ENCODE measurements around the gene PARN.

PARN gene

DNA sequence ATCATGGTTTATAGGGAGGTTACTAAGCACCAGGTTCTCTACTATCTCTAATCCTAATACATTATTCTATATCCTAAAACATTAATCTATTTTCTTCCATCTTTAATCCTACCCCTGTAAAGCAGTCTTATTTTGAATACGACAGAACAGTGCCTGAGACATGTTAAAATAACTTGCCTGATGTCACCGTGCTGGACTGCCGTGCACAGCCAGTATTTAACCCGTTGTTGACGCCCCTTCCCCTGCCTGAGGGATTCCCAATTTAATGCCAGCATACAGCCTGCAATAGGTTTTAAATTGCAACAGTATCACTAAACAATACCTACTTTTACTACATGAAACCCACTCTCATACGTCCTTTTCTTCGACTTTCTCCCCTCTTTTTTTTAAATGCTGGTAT lies 133.3 kb downstream of the PARN start:
- no peak for DNase-seq

DNA sequence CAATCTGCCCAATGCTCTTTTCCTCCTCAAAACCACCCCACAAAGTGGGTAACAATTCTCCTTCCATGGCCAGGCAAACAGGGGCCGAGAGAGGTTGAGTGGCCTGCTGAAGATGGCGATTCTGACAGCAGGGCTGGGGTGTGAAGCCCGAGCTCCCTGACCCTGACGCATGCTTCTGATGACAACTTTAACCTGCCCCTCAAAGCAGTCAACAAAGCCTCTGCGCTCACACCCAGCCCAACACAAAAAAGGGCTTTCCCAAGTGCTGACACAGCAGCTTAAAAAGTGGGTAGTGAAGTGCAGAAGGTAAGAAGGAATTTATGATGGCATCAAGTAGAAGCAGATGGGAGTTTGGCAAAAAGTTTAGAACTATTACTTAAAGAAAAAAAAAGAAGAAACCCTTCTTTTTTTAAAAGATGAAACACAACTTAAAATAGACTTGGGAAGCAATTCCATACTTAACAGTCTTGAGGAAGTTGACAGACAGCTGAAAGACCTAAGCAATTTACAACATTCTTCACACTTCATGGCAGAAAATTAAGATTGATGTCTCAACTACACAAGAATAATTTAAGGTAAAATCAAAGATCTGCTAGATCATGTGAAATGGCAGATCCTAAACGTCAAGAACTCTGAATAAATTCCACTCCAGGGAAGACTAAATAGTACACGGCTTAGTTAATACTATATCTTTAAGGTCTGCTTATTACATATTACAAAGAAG lies 133.9 kb downstream of the PARN start:
- no peak for DNase-seq

DNA sequence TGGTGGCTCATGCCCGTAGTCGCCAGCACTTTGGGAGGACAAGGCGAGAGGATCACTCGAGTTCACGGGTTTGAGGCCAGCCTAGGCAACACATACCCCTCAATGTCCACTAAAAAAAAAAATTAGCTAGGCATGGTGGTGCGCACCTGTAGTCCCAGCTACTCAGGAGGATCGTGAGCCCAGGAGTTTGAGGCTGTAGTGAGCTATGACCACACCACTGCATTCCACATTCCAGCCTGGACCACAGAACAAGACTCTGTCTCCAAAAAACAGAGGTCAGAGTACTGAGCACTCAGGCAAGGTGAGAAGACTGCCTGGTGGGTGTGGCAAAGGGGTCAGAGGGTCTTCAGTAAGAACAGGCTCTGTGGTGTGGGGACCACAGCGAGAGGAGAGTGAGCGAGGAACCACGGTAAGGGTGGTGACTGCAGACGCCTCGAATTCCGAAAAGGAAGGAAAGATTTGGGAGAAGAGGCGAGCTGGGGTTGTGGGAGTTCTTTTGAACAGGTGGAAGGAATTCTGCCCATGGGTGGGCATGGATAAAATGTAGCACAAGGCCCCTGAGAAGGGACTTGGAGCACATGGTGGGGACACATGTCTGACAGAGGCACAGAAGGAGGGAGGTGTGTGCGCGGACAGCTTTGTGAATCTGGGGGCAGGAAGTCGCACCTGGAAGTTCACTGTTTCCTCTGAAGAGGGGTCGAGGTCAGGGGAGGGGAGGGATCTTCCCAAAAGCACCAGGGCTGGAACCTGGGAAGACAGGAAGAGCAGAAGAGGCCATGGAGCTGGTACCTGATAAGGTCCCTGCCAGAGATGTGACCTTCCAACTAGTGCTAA lies 134.6 kb downstream of the PARN start:
- DNase-seq, result no peak

DNA sequence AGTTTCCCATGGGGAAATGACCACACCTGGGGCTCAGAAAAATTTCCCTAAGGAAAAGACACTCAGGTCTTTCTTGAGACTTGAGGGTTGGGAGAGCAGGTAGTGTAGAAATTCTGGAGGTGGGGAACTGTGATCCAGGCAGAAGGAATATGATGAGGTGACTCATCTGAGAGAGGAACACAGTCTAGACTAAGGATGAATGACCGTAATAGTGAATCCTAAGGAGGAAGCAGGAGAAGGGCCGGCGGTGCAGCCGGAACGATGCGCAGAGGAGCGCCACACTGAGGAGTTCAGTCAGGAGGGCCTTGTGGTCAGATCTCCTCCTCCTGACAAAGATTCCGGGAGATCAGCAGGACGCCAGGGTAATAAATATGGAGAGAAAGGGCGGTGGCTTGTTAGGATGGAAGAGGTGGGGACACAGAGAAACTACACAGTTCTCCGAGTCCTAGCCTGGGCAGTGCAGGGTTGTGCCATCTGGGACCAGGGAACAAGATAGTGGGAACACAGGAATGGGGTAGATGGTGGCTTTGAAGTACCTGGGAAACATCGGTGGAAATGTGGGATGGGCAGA lies 135.6 kb downstream of the PARN start:
- no peak for DNase-seq

DNA sequence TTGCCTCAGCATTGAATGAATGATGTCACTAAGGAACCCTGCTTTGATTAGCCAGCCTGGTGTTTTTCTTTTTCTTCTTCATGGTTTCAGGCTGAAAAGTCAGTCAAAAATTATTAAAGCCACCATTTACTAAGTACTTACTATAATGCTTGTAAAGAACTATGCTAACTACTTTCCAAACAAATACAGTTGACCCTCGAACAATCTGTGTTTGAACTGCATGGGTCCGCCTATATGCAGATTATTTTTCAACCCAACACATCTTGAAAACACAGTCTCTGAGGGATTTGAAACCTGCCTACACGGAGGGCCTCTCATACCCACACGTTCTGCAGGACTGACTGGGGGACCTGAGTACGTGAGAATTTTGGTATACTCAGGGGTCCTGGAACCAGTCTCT lies 136.3 kb downstream of the PARN start:
- no peak for DNase-seq

DNA sequence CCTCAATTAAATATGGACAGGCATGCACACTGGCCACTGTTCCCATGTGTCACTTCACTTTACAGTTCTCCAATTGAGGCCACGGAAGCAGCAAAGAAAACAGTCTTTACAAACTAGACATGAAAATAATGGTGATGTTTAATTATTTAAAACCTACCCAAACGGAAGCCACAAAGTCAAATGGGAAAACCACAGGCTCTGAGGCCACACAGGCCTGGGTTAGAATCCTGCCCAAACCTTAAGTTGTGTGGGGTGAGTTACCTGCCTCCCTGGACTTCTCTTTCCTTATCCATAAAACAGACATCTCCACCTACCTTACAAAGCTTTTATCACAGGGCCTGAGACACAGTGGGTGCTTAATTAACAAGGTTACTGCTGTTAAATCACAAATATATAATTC lies 137.4 kb downstream of the PARN start:
- no peak for DNase-seq

DNA sequence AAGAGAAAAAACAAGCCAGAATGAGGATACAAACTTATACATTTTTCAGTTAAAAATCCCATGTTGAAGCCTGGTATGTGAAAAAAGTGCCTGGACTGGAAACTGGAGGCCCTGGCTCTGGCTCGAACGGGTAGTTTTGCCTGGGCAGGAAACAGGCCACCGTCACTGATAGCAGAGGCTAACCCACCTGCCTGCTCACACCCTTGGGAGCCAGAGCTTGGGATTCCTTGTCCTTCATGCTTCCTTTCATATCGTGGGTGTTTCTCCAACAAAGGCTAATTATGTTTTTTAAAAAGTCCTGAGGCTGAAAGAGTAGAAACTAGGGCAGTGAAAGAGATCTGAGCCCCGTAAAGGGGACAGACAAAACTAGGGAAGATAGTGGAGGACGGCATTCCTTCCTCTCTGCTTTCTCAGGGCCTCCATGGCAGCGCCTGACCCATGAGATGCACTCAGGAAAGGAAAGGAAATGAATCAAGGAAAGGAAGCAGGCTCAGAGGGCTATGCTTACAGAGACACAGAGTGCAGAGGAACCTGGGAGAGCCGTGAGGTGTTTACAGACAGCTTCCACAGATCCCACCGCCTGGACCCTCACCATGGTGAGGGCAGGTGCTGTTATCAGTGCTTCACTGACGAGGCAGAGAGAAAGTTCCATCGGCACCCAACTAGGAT lies 138.1 kb downstream of the PARN start:
- no peak for DNase-seq

DNA sequence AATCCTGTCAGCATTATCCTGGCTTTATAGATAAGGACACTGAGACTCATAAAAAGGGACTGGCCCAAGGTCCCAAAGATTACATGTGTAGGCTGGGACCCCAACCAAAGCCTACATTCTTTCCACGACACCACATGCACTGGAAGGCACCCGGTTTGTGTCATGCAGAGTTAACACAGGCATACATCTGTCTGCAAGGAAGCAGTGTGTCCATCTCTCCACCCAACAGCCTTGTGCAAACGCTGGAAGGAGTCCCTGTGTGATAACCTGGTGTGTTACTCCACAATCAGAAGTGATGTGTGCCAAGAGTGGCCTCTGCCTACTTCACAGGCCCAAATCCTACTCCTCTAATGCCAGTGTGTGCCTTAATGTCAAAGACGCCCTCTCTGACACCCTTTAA lies 139.8 kb downstream of the PARN start:
- DNase-seq, result no peak

DNA sequence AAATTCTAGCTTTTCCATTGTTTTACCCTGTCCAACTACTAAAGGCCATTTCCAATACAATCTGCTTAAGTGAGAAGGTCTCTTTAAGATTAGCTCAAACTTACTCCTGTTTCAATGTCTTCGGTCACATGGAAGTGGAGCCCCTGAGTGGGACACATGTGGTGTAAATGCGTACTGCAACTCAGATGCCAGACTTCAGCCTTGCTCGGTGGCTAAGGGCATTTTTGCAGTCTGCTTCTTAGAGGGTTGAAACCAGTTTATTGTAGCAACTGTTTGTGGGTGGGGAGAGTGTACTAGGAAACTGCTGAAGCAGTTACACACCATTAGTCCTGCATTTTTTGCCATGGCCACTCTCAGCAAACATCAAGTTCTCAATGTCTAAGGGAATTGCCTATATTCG lies 140.6 kb downstream of the PARN start:
- DNase-seq, result no peak

DNA sequence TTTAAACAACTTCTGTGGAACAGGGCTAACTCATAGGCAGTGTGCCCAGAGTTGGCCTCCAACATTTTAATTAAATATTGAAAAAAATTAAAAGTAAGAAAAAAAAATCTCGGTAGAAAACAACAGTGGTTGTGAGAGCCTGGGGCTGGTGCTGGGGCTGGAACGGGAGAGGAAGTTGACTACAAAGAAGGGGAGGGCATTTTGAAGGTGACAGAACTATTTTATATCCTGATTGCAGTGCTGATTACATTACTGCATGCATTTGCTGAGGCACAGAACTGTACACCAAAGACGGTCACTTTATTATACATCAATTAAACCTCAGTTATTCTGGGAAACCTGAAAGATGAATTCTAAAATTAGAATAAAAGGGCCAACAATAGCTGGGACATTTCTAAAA lies 142.5 kb downstream of the PARN start:
- no peak for DNase-seq

DNA sequence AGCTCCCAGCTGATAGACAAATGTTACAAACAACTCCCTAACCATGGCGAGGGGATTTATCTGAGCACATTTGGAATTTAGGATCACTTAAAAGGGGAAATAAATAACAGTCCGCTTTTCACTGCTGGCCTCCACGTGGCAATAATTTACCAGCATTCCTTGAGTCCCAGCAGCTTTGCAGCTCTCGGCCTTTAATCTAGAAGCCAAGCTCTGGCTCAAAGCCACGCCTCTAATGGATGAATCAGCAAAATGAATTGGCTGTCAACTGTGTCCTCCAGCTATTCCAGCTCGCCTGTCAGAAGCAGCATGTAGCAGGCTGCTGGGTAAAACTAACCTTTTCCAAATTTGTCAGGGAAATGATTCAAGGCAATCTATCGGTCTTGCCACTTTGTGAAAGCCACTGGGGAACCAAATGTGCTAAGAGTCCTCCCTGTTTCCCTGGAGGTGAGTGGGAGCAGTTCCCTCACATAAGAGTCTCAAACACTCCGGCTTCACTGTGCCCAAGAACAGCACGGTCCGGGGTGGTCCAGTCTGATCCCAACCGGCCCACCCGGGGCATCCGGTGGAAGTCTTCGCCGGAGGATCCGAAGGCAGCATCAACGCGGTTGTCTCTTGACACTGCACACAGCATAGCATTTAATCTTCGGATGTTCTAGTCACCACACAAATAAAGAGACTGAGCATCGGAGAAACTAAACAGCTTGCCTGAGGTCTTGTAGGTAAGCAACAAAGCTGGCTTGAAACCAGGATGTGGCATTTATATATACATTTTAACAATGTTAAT lies 143.3 kb downstream of the PARN start:
- DNase-seq, result peak in 13 of 14 donors; percentile 19 to 85 (median 70)

DNA sequence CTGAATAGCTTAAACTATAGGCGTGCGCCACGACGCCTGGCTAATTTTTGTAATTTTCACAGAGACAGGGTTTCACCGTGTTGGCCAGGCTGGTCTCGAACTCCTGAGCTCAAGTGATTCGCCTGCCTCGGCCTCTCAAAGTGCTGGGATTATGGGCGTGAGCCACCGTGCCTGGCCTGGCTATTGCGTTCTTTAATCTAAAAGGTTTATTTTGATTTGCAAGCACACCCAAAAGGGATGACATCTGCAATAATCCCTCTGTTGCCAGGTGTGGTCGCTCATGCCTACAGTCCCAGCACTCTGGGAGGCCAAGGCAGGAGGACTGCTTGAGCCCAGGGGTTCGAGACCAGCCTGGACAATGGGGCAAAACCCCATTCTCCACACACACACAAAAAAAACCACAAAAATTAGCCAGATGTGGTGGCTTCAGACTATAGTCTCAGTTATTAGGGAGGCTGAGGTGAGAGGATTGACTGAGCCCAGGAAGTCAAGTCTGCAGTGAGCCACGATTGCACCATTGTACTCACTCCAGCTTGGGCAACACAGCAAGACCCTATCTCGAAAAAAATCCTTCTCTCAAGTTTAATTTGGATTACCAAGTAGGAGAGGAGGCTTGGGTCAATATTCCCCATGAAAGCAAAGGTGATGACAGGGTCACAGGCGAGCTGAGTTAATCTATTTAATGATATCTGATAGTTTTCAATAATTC lies 144.1 kb downstream of the PARN start:
- no peak for DNase-seq

DNA sequence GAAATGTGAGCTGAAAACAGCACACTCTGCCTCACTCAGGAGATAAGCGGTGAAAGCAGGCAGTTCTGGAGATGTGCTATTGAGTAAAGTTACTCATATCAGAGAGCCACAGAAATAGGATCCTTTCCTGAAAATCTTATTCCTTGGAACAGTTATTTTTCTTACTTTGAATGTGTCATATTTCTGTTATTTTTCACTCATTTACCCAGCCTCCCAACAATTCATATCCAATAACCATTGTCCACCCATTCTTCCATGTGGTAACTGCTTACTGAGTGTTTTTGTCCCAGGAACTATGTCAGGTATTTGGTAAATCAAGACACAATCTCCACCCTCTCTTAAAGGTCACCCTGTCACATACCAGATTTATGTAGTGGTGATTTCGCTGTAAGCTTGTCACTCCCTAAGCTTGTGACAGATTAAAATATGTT lies 144.9 kb downstream of the PARN start:
- no peak for DNase-seq

DNA sequence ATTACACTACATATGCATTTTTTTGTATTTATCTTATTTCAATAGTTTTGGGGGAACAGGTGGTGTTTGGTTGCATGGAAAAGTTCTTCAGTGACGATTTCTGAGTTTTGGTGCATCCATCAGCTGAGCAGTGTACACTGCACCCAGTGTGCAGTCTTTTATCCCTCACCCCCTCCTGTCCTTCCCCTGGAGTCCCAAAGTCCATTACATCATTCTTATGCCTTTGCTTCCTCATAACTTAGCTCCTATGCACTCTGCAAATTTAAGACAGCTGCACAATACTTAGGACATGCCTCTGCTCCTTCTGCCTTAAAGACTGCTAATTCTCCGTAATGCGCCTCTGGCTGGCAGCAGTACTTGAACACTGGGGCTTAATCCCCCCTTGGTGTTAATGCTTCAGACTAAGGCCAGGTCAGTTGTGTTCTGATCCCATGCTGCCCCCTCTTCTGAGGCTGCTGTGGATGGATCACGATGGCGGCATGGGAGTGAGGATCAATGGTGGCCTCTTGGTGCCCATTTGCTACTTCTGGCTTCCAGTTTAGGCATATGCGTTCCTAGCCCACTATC lies 146.2 kb downstream of the PARN start:
- DNase-seq, result no peak

DNA sequence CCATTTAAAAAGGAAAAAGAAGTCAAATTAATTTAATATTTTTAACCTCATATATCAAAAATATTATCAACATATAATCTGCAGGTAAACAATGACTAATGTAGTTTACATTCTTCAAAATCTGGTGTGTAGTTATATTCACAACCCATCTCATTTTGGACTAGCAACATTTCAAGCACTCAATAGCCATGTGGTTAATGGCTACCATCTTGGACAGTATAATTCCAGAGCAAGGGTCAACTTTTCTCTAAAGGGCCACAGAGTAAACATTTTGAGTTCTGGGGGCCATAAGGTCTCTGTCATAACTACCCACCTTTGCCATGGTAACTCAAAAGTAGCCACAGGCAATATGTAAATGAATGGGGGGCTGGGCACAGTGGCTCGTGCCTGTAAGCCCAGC lies 153.9 kb downstream of the PARN start:
- DNase-seq, result no peak

DNA sequence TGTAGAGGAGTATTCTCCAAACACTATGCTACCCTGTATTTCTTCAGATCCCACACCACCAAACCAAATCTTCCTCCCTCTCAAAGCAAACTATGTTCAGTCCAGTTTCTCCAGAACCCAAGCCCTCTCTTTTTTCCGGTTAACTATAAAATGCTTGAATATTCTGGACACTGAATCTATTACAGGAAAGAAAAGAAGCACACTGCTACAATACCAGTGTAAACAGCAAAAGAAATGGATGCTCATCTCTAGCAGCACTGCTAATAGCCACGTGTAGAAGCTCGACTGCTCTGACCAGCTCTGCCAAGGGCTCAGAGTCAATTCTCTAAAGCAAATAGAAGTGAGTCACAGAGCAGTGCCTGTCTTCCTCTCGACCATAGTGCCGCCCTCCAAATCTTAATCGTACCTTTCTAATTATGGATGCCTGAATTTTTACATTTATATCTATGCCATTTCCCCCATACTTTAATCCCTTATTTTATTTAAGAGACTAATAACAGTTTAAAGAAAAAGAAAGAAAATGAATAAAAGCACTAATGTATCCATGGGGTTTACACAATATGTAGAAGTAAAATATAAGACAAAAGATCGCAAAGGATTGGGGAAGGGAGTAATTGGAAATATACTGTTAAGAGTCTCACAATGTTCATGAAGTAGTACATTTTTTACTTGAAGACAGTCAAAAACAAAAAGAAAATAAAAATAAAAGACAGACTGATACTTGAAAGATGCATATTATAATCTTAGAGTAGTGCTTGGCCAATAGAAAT lies 154.5 kb downstream of the PARN start:
- peak in 1 of 14 donors; percentile 3 for DNase-seq

DNA sequence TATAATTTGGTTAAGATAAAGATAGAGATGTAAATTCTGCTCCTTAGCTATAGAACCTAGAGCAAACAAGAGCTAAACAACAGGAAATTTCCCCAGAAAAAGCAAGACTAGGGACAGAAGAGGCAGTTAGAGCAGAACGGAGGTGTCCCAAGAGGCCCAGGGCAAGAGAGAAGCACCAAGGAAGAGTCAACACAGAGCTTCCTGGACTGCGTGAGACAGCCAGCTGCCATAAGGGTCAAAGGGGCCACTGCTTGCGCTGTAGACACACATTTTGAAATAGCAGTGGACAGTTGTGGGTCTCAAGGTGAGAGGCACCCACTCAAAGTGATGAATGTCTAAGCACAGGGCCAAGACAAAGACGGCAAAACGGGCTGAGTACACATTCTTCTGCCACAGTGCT lies 156.6 kb downstream of the PARN start:
- DNase-seq, result no peak

DNA sequence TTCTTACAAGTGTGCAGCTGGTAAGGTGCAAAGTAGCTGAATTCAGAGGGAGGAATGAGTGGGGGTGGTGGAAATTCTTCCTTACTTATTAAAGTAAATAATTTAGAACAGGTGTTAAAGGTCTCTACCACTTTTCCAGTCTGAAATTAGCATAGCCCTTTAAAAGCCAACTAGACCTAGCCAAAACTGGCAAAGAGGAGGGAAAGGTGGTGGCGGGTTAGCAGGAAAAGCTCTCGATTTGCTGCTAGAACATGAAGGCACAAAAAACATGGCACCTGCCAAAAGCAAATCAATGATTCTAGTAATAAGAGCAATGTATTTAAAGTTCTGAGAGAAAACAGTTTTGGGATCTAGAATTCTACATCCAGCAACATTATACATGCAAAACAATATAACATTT lies 157.7 kb downstream of the PARN start:
- DNase-seq, result no peak

DNA sequence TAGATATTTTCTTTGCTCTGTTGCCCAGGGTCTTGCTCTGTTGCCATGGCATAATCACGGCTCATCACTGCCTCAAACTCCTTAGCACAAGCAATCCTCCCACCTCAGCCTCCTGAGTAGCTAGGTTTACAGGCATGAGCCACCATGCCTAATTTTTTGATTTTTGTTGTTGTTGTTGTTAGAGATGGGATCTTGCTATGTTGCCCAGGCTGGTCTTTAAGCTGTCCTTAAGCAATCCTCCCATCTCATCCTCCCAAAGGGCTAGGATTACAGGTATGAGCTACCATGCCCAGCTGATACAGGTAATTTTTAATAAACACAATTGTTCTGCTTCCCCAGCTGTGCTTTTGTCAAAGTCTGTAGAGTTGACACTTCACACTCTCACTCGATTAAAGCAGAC lies 159.3 kb downstream of the PARN start:
- no peak for DNase-seq

DNA sequence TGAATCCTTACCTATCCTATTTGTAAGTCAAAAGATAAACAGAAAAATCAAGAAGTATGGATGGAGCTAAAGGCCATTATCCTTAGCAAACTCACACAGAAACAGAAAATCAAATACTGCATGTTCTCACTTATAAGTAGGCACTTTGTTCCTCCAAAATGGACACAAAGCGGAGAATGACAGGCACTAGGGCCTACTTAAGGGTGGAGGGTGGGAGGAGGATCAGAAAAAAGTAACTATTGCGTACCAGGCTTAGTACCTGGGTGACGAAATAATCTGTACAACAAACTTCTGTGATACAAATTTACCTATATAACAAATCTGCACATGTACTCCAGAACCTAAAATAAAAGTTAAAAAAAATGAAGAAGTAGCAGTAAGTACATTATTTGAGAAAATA lies 164.3 kb downstream of the PARN start:
- no peak for DNase-seq

DNA sequence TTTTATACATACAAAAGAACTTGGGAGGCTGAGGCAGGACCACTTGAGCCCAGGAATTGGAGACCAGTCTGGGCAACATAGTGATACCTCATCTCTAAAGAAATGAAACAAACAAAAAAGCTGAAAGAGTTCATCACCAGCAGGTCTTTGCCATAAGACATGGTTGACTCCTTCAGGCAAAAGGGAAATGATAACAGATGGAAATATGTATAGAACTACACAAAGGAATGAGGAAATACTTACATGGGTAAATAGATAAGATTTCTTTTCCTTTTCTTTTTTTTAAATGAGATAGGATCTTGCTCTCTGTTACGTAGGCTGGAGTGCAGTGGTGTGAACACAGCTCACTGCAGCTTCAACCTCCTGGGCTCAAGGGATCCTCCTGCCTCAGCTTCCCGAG lies 165.3 kb downstream of the PARN start:
- no peak for DNase-seq
